Activated CD4-positive, alpha-beta T cell treated with anti-CD3 and anti-CD28 coated beads for 36 hours (primary cell): ENCODE results near the gene ALG12. TPM values are rescaled to one million over a fixed set of nuclear protein-coding genes. Genes with fewer than 3 reads are reported as not detected.

ENCODE experiments used
- ATAC-seq: fragments of 200-7000 bp; cut with Tn5 transposase; one replicate; pipeline ENCODE4 v1.10.0; 2021; ENCODE audit warnings: mild to moderate bottlenecking, moderate library complexity
- CTCF ChIA-PET: fragments of 350-600 bp; sonication (Branson Sonifier 250); formaldehyde crosslinking; loops from one replicate; lab custom pipeline; 2021; ENCODE audit warnings: antibody characterized with exemption; lab: Charles Lee
- POLR2A ChIA-PET: fragments of 350-600 bp; sonication (Branson Sonifier 250); formaldehyde crosslinking; loops from one replicate; lab custom pipeline; 2021; ENCODE audit warnings: antibody characterized with exemption, inconsistent platforms; lab: Charles Lee
- DNase-seq: peaks from one replicate; pipeline ENCODE4 v3.0.0-alpha.2; 2020
- H3K27ac Mint-ChIP-seq: one replicate; pipeline ENCODE4 v1.8.0; 2021; ENCODE audit warnings: mixed read lengths
- H3K27me3 Mint-ChIP-seq: one replicate; pipeline ENCODE4 v1.8.0; 2021; ENCODE audit warnings: mixed read lengths
- H3K36me3 Mint-ChIP-seq: one replicate; pipeline ENCODE4 v1.8.0; 2021; ENCODE audit warnings: low read depth, mixed read lengths
- H3K4me1 Mint-ChIP-seq: one replicate; pipeline ENCODE4 v1.8.0; 2021; ENCODE audit warnings: mixed read lengths
- H3K4me3 Mint-ChIP-seq: one replicate; pipeline ENCODE4 v1.8.0; 2021; ENCODE audit warnings: mild to moderate bottlenecking, moderate library complexity, mixed read lengths
- H3K9me3 Mint-ChIP-seq: one replicate; pipeline ENCODE4 v1.8.0; 2021; ENCODE audit warnings: low read depth, mixed read lengths
- intact Hi-C, 2 experiments: fragments of 100-400 bp; cut with DNase I in 1 of 2; cut with micrococcal nuclease in 1 of 2; formaldehyde crosslinking; loops; one replicate each; pipeline versions ENCODE4 v1.14.2 to v1.15.1; 2022 to 2024; cut with DNase I, micrococcal nuclease
- total RNA-seq, 2 experiments: library from RNA; stranded (reverse); gene quantifications; one replicate each; pipeline ENCODE4 v1.2.3, GENCODE V29; 2021

The ALG12 gene
- total RNA-seq: 10 to 100 TPM; 13.6 to 13.7 TPM

- CTCF ChIA-PET: interaction anchor here (0.6 to 4.1 kb wide), 3 partner anchors 12 to 269 kb away, joined by 3 to 11 read pairs (median 3); no protein-coding TSS in a partner anchor
- H3K27me3 Mint-ChIP-seq: no peaks in the 10 kb centered on the region
- peak; percentile 99 for DNase-seq
Observed at GRCh38 chr22:49917974-49918910, at the start of gene ALG12, which contains the start of gene CRELD2. ALG12 (minus strand) TSS chr22:49918438; CDS start chr22:49913765, 4,673 bp downstream. CRELD2 (plus strand) TSS chr22:49918634; CDS start chr22:49918770, 136 bp downstream.

GRCh38 chr22:49967706-49968208 is 49.5 kb upstream of the ALG12 start:
- intact Hi-C loops: no loop called here
- Mint-ChIP-seq H3K9me3 (no peaks in the 10 kb centered on the region), H3K27me3 (no peaks in the 10 kb centered on the region), H3K4me1 (peaks cover 47% of the 10 kb centered on the region), H3K36me3 (peaks cover 23% of the 10 kb centered on the region), H3K27ac (no peak overlapping the region), H3K4me3 (peak overlapping the region; percentile 42)
- ChIA-PET POLR2A (interaction anchor here (1.6 to 3.1 kb wide), 2 partner anchors 31 to 63 kb away, joined by 4 to 15 read pairs; no protein-coding TSS in a partner anchor), CTCF (interaction anchor here (1.1 to 1.2 kb wide), 2 partner anchors 8 to 138 kb away, joined by 3 read pairs; no protein-coding TSS in a partner anchor)
- DNase-seq: peak; percentile 31
- ATAC-seq: no peak

More at GRCh38 chr22:49917974-49918910, at the start of gene ALG12, which contains the start of gene CRELD2:
- POLR2A ChIA-PET: interaction anchor here (0.6 to 2.1 kb wide), 3 partner anchors 44 to 579 kb away, joined by 3 to 6 read pairs (median 3); no protein-coding TSS in a partner anchor
- peaks cover 5% of the 10 kb centered on the region for H3K36me3 Mint-ChIP-seq
- H3K27ac Mint-ChIP-seq: peak within 1 kb of the TSS; percentile 63
- ATAC-seq: peak; percentile 99
- peak within 1 kb of the TSS; percentile 79 for H3K4me3 Mint-ChIP-seq
- H3K4me1 Mint-ChIP-seq: peaks cover 18% of the 10 kb centered on the region
- intact Hi-C loops: loop anchor here (1.0 to 5.0 kb wide), 12 partner anchors 18 to 326 kb away; partner anchors contain the start of genes BRD1 (in 2 of the 2), ZBED4 (in 2 of the 2) and PIM3 (in 1 of the 2)
- H3K9me3 Mint-ChIP-seq: no peaks in the 10 kb centered on the region

- H3K27me3 Mint-ChIP-seq: no peaks in the 10 kb centered on the region
- peaks cover 27% of the 10 kb centered on the region for H3K36me3 Mint-ChIP-seq
- peaks cover 47% of the 10 kb centered on the region for H3K4me1 Mint-ChIP-seq
- peak overlapping the region; percentile 55 for H3K27ac Mint-ChIP-seq
- ATAC-seq (no peak), DNase-seq (peak; percentile 48)
- H3K4me3 Mint-ChIP-seq: peak overlapping the region; percentile 42
- ChIA-PET CTCF (interaction anchor here (0.9 to 1.2 kb wide), 4 partner anchors 9 to 376 kb away, joined by 3 read pairs; no protein-coding TSS in a partner anchor), POLR2A (interaction anchor here (0.5 to 3.1 kb wide), 4 partner anchors 30 to 141 kb away, joined by 3 to 15 read pairs (median 4); no protein-coding TSS in a partner anchor)
- intact Hi-C loops: no loop called here
- H3K9me3 Mint-ChIP-seq: no peaks in the 10 kb centered on the region
Observed at GRCh38 chr22:49966774-49967705, 48.8 kb upstream of the ALG12 start.

- DNase-seq: peak; percentile 28
- intact Hi-C loops: no loop called here
- Mint-ChIP-seq H3K4me1 (peaks cover 47% of the 10 kb centered on the region), H3K27ac (no peak overlapping the region), H3K36me3 (peaks cover 33% of the 10 kb centered on the region), H3K27me3 (no peaks in the 10 kb centered on the region), H3K9me3 (no peaks in the 10 kb centered on the region), H3K4me3 (peak overlapping the region; percentile 36)
- no peak for ATAC-seq
- ChIA-PET CTCF (interaction anchor here (0.6 to 1.0 kb wide), 3 partner anchors 14 to 376 kb away, joined by 3 read pairs; no protein-coding TSS in a partner anchor), POLR2A (interaction anchor here (1.4 to 3.1 kb wide), 3 partner anchors 29 to 141 kb away, joined by 3 to 15 read pairs (median 4); no protein-coding TSS in a partner anchor)
Observed at GRCh38 chr22:49966041-49966773, 48.0 kb upstream of the ALG12 start.

- ChIA-PET CTCF (interaction anchor here (0.6 kb wide), 1 partner anchor 35 kb away, joined by 3 read pairs; no protein-coding TSS in a partner anchor), POLR2A (interaction anchor here (1.4 to 3.1 kb wide), 2 partner anchors 29 to 140 kb away, joined by 3 to 15 read pairs; no protein-coding TSS in a partner anchor)
- ATAC-seq: no peak
- H3K9me3 Mint-ChIP-seq: no peaks in the 10 kb centered on the region
- DNase-seq: peak; percentile 42
- H3K4me3 Mint-ChIP-seq: peak overlapping the region; percentile 93
- no peaks in the 10 kb centered on the region for H3K27me3 Mint-ChIP-seq
- H3K36me3 Mint-ChIP-seq: peaks cover 33% of the 10 kb centered on the region
- peaks cover 42% of the 10 kb centered on the region for H3K4me1 Mint-ChIP-seq
- peak overlapping the region; percentile 85 for H3K27ac Mint-ChIP-seq
- intact Hi-C loops: no loop called here
Observed at GRCh38 chr22:49965091-49966040, 47.1 kb upstream of the ALG12 start.

GRCh38 chr22:49964136-49965090 is 46.2 kb upstream of the ALG12 start:
- intact Hi-C loops: loop anchor here in 1 of 2 experiments (5.0 kb wide), 4 partner anchors 378 to 658 kb away; partner anchors contain the start of genes PPP6R2 and SCO2
- Mint-ChIP-seq H3K4me3 (peak overlapping the region; percentile 93), H3K9me3 (no peaks in the 10 kb centered on the region), H3K4me1 (peaks cover 35% of the 10 kb centered on the region), H3K27me3 (no peaks in the 10 kb centered on the region), H3K27ac (peak overlapping the region; percentile 85), H3K36me3 (peaks cover 33% of the 10 kb centered on the region)
- ChIA-PET CTCF (interaction anchor here (2.7 kb wide), 1 partner anchor 33 kb away, joined by 19 read pairs; no protein-coding TSS in a partner anchor), POLR2A (no interaction called here)
- ATAC-seq (no peak), DNase-seq (peak; percentile 33)

- H3K36me3 Mint-ChIP-seq: peaks cover 33% of the 10 kb centered on the region
- CTCF ChIA-PET: interaction anchor here (2.7 kb wide), 1 partner anchor 33 kb away, joined by 19 read pairs; no protein-coding TSS in a partner anchor
- DNase-seq (peak; percentile 6), ATAC-seq (no peak)
- no peaks in the 10 kb centered on the region for H3K27me3 Mint-ChIP-seq
- intact Hi-C loops: loop anchor here (2.0 to 5.0 kb wide), 6 partner anchors 13 to 659 kb away; partner anchors contain the start of genes PPP6R2 (in 1 of the 2) and SCO2 (in 1 of the 2)
- H3K9me3 Mint-ChIP-seq: no peaks in the 10 kb centered on the region
- H3K27ac Mint-ChIP-seq: peak overlapping the region; percentile 85
- POLR2A ChIA-PET: interaction anchor here (1.4 to 4.7 kb wide), 3 partner anchors 8 to 29 kb away, joined by 3 to 46 read pairs (median 21); no protein-coding TSS in a partner anchor
- H3K4me3 Mint-ChIP-seq: peak overlapping the region; percentile 93
- H3K4me1 Mint-ChIP-seq: peaks cover 41% of the 10 kb centered on the region
Observed at GRCh38 chr22:49963647-49964026, 45.4 kb upstream of the ALG12 start.
